HG03378 (cell line): ENCODE measurements around the gene NOVA1.

Experiments
- ATAC-seq: cut with Tn5 transposase; IDR thresholded peaks from one replicate; pipeline ENCODE4 v1.9.1; 2021; ENCODE audit warnings: mild to moderate bottlenecking, moderate library complexity; ENCODE audit not compliant: unreplicated experiment

Gene NOVA1

DNA sequence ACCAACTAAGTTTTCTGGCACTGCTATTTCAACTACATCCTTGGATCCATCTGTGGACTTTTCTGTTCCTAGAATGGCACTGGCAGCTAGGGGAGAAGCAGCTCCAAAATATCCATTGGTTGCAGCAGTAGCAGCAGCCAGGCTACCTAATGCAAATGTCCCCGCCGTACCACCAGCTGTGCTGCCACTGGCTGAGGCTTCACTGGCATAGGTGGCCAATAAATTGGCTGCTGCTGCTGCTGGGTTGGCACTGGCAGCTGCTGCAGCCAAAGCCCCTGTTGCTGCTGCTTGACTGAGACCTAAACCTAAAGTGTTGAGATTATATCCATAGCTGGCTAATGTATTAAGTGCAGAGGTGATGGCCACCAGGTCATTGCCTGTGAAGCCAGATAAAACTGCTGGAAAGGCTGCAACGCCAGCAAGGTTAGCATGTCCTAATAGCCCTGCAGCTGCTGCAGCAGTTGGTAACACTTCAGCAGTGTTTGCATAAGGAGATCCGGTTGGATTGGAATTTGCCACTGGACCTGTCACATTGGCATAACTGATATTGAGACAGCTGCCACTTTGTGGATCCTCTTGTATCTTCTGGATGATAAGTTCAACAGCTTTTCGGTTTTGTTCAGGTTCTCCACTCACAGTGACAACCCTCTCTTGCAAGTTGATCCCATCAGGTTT is 149.5 kb downstream of the NOVA1 start:
- no peak for ATAC-seq

DNA sequence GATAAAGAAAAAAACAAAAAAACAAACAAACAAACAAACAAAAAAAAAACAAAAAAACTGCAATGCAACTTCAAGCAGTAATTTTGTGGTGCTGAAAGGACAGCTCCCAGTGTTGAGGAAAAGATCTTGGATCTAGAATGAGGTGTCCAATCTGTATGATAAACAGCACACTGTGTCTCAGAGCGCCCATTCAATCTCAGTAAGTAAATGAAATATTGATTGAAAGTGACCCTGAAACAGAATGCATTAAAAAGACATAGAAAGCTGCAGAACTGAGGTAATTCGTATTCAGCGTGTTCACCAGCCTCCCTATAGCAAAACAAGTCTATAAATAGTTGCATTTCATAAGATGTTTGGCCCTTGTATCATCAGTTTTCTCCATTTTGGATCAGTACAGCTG is 153.0 kb downstream of the NOVA1 start:
- ATAC-seq = no peak

DNA sequence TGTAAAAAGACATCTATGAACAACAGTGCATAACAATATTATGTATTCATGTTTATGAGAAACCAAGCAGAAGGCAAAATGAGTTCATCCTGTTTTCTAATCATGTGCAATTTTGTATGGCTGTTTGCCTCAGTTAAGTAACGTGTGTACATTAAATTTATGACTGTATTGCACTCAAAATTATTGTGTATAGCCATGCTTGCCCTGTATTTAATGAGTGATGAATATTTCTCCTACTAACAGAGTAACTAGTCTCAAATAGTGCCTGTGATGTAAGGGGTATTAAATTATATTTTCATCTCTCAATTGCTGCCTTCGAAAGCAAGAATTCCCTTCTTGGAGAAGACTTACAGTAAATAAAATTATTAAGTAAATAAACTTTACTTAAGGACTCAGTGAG is 154.2 kb downstream of the NOVA1 start:
- no peak for ATAC-seq

DNA sequence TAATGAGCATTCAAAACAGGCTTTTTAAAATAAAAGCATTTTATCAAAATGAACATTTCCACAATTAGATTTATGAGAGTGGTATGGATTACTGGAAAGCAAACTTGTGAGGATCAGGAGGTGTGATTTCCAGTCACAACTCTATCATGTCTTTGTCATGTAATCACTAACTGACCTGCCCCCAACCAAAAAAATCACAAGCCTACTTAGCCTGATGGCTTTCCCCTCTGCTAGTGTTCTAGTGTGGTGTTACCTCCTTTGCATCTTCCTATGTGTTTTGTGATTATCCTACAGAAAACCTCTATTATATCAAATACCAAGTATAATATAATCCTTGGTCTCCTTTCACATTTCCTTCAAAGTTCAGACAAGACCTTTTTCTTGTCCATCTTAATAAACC is 168.6 kb downstream of the NOVA1 start:
- no peak for ATAC-seq

DNA sequence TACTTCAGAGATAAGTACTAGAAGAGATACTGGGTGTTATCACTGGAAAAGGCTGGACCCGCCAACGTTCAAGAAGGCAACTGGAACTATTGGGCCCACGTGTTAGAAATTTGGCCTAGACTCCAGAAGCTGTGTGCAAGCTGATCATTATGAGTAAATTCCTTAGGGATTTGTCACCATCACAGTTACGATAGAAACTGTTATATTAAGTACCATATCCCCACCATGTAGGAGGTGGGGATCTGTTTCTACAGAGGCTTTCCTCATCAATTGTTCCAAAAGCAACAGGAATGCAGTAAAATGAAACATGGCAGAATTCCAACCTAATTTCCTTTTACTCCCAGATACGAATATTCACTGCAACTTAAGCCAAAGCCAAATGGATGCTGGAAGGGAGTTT is 170.7 kb downstream of the NOVA1 start:
- ATAC-seq = no peak

DNA sequence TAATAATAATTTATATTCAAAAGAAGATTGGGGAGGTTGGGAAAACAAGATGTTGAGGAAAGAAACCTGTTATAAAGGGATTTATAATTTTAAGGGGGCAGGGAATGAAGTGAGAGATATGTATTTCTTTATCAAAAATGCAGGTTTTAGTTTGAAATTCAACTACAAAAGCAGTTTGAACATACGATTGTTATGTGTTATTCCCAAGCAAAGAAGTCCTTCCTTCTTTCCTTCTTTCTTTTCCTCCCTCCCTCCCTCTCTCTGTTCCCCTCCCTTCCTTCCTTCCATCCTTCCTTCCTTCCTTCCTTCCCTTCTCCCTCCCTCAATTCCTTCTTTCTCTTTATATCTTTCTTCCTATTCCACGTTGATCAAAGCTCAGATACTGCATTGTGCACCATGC is 173.3 kb downstream of the NOVA1 start:
- ATAC-seq = no peak

DNA sequence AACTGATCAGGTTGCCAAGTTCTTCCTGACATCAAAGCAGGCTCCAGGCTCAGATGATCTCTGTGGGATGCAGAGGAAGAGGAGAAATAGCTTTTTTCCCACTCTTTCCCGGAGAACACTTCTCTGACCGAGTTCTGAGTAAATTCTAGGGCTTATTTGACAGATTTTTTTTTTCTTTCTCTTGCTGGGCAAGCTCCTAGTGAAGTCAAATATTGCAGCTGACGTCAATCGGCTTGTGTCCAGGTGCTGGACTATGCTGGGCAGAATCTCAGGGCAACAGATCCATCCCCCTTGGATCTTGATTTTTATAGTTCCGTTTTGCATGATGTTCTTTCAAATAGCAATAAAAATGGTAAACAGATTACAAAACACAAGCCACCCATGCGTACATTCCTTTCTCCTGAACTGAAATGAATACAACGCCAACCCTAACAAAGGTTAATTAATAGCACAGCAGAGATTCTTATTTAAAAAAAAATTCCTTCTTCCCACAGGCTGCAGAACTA is 182.2 kb downstream of the NOVA1 start:
- no peak for ATAC-seq

DNA sequence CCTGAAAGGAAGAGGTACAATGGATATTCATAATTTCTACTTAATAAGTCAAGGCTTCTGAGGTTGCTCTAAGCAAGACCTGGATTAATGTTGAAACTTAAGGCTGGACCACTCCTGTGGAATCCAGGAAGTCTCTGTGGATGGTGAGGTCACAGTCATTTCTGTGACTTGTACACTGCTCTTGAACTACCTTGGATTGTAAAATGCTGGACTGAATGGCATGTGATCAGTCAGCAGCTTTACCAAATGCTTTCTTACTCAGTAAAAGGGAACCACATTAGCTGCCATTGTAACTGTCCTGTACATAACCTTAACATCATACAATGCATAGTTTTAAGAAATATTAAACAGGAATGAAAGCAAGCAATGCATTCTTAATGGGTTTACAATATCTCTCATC is 182.9 kb downstream of the NOVA1 start:
- ATAC-seq = no peak

DNA sequence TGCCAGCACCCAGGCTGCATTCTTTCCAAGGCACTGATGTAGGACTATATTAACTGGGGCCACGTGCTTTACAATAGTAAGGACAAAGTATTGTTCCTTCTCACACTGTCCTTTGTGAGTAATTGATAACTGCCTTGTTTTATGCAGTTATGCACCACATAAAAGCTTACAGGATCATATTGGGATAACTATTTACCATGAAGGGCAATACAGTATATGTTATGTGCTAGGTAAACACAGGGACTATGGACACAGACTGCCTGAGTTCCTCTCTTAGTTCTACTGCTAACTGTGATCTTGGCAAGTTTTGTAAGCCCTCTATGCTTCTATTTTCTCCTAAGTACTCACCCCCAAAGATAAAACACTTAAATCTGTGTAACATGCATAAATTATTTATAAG is 183.7 kb downstream of the NOVA1 start:
- ATAC-seq = no peak

DNA sequence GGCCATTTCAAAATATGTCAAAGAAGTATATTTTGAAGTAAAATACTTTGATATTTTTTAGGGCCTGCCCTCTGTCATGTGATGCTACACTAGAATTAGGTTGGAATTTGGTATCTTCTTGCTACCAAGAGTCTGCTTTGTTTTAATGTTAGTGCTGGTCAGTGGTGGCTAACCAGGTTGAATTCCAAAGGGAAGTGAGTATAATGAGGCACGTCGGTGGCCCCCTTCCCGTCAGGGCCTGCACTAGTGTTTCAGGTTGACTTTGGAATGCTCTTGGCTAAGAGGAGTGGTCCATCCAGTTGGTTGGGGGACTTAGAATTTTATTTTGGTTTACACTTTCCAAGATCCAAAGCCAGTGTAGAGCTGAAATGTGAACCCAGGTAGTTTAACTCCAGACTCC is 185.4 kb downstream of the NOVA1 start:
- no peak for ATAC-seq

DNA sequence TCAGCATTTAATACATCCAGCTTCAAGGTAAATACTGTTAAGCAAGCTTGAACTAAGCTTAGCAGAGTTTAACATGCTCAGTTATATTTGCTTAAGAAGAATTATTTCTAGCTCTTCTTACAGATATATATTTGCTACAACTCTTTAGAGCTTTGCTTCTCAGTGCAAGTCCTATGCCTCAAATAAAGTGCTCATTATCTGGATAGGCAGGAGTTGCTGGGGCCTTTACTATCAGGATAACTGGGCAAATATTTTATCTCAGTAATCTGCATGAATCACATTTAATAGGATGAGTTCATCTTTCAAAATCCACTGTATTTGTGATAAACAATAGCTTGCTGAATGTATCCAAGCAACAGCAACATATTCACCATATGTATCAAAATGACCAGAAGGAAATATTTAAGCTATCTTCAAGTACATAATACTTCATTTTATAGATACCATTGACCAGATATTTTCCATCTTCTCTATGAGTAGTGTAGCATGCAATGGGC is 187.6 kb downstream of the NOVA1 start:
- no peak for ATAC-seq

DNA sequence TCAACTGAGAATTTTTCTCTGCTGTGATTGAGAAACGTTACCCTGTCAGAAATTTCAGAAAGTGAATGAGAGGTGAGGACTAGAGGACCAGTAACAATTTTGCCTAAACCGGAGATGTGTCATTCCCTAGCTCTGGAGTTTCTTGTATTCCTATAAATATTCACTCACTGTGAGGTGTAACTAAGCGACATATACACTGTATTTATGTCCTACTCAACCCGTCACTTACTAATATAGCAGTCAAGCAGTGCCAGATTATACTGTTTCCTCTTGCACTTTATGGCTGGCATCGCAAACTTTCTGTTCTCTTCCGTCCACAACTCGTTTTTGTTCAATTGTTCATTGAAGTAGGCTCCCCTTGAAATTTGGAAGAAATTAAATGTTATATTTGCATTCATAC is 192.9 kb downstream of the NOVA1 start:
- no peak for ATAC-seq

DNA sequence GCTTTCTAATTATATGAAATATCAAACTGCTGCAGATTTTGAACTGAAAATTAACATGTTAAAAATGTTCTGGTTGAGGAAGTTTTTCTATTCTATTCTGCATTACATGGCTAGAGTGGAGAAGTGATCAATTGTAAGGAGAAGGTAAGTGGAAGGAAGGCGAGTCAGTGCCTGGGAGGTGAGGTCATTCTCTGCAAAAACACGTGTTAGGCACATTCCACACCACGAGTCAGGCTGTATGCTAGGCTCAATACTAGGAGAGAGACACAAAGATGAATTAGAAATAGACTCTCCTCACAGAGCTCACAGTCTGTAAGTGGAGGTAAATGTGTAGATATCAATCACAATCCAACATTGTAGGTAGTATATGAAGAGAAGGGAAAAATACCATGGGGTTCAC is 194.1 kb downstream of the NOVA1 start:
- no peak for ATAC-seq

DNA sequence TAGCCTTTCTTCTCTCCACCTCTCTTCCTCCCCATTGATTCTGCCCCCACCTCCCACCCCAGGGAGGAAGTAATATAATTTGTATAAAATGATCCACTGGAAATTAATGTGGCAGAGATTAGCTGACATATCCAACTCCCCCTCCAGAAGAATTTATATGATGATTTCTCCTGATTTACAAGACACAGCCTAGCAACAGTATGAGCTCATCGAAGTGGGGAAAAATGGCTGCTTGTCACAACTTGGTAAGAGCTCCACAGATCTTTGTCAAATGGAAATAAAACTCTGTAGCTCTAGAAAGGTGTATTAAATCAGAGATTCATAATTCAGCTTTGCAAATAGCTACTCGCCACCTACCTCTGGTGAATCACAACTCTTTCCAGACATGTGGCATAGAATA is 195.7 kb downstream of the NOVA1 start:
- no peak for ATAC-seq

DNA sequence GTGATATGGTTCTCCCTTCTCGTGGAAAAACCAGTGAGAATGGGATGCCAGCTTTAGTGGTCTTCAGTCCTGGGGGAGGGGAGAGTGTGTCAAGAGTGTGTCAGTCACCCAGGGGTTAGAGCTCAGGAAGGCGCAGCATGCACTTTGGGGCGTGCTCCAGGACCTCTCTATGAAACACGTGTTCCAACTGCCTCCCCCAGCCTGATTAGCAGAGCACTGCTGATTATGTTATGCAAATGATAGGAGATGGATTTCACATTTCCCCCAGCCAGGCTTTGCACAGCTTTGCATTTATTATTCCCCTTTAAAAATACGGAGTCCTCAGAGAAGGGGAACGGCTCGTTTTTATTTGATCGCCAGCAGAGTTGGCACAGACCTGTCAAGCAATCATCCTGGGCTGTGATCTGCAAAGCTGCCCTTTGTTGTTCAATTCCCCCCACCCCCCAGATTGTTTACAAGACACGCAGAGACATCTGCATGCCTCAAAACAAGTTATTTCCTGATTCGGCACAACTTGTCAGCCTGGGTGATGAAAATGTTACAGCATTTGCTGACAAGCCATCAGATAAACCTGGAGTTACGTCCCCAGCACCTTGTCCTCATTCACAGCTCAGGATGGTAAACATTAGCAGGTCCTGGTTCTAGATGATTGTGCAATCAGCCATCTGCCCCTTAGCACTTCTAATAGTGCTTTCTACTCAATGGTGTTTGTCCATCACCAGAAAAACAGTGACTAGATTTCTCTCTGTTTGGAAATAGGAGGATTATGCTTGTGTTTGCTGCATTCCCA is 196.5 kb downstream of the NOVA1 start:
- no peak for ATAC-seq

DNA sequence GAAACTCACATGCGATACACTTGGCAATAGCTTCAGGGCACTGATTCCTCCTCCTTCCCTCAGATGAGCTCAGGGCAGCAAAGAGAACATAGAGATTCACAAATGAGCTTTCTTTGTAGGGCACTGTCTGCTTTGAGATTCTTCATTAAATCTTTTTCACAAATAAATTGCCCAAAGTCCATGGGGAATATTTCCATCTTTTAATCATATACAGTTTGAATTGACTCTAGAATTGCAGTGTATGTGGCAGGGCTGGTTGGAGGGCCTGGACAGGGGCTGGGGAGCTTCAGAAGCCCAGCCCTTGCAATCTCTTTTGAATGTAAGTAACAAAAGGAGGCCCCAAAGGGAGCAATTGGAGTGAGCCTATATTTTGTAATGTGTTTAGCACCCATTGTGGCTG is 197.5 kb downstream of the NOVA1 start:
- ATAC-seq = no peak

DNA sequence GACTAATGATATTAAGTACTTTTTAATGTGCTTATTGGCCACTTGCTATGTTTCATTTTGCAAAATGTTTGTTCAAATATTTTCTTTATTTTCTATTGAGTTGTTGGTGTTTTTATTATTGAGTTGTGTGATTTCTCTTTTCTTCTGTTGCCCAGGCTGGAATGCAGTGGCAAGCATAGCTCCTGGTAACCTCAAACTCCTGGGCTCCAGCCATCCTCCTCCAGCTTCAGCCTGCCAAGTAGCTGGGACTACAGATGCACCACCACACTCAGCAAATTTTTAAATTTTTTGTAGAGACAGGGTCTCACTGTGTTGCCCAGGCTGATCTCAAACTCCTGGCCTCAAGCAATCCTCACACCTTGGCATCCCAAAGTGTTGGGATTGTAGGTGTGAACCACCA is 199.2 kb downstream of the NOVA1 start:
- ATAC-seq = no peak
